ENCODE measurements around the gene CTDNEP1.

Gene CTDNEP1

GRCh38 chr17:7214300-7215135 is 37.0 kb downstream of the CTDNEP1 start:
- peak; percentile 99 for DNase-seq (ENCODE audit: extremely low read depth, insufficient read length)
- TF ChIP-seq, protein P1, sequence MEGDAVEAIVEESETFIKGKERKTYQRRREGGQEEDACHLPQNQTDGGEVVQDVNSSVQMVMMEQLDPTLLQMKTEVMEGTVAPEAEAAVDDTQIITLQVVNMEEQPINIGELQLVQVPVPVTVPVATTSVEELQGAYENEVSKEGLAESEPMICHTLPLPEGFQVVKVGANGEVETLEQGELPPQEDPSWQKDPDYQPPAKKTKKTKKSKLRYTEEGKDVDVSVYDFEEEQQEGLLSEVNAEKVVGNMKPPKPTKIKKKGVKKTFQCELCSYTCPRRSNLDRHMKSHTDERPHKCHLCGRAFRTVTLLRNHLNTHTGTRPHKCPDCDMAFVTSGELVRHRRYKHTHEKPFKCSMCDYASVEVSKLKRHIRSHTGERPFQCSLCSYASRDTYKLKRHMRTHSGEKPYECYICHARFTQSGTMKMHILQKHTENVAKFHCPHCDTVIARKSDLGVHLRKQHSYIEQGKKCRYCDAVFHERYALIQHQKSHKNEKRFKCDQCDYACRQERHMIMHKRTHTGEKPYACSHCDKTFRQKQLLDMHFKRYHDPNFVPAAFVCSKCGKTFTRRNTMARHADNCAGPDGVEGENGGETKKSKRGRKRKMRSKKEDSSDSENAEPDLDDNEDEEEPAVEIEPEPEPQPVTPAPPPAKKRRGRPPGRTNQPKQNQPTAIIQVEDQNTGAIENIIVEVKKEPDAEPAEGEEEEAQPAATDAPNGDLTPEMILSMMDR (IDR thresholded peaks at IDR 0.05; ENCODE audit: insufficient read depth, low read length, poor library complexity, severe bottlenecking), result peak; percentile 72

GRCh38 chr17:7213895-7214299 is 37.6 kb downstream of the CTDNEP1 start:
- no peak for DNase-seq (ENCODE audit: extremely low read depth, insufficient read length)
- Histone ChIP-seq H3K27me3 (replicated peaks; ENCODE audit: control insufficient read depth, insufficient read depth, low read length) (no peaks in the 10 kb centered on the region), H3K4me3 (replicated peaks; ENCODE audit: low read depth, low read length) (peak overlapping the region; percentile 57), H3K36me3 (ENCODE audit: control insufficient read depth, insufficient read depth, low read length) (no peaks in the 10 kb centered on the region)
- TF ChIP-seq, protein P1 (IDR thresholded peaks at IDR 0.05; ENCODE audit: insufficient read depth, low read length, poor library complexity, severe bottlenecking), result peak; percentile 56

More at GRCh38 chr17:7214300-7215135, 37.0 kb downstream of the CTDNEP1 start:
- Histone ChIP-seq H3K36me3 (ENCODE audit: control insufficient read depth, insufficient read depth, low read length) (no peaks in the 10 kb centered on the region), H3K4me3 (replicated peaks; ENCODE audit: low read depth, low read length) (peak overlapping the region; percentile 57), H3K27me3 (replicated peaks; ENCODE audit: control insufficient read depth, insufficient read depth, low read length) (no peaks in the 10 kb centered on the region)

GRCh38 chr17:7211491-7212273 is 39.9 kb downstream of the CTDNEP1 start:
- TF ChIP-seq, protein P1 (IDR thresholded peaks at IDR 0.05; ENCODE audit: insufficient read depth, low read length, poor library complexity, severe bottlenecking), result no peak
- DNase-seq (ENCODE audit: extremely low read depth, insufficient read length), result no peak
- no peaks in the 10 kb centered on the region for H3K27me3 ChIP-seq (replicated peaks; ENCODE audit: control insufficient read depth, insufficient read depth, low read length)
- H3K36me3 ChIP-seq (ENCODE audit: control insufficient read depth, insufficient read depth, low read length), result no peaks in the 10 kb centered on the region
- no peak overlapping the region for H3K4me3 ChIP-seq (replicated peaks; ENCODE audit: low read depth, low read length)

DNA sequence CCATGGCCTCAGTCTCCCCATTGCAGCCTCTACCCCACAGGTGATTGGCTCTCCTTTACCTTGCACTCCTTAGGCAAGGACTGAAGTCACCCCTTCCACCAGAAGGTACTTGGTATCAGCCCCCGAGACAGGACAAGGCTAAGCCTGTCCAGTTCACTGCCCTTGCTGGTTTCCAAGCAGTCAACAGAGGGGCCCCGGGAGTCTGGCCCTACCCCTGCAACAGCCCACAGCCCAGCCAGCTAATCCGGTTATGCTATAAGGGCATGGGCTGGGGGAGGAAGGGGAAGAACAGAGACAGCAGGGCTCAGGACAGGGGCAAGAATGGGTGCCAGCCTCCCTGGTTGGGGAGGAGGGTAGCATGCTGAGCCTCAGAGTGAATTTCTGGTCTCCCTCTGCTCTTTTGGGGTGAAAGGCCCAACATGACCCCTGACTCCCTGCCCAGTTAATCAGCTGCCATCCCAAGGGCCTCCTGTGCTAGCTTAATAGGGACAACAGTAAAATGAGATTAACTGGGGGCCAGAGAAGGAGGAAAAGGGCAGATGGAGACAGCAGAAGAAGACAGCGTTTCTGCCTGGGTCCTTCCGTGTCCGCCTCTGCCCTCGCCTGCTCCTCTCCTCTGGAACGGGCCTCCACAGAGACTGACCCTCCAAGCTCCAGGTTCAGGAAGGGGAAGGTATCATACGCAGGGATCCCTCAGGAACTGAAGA is 42.6 kb downstream of the CTDNEP1 start:
- DNase-seq (ENCODE audit: extremely low read depth, insufficient read length), result no peak
- Histone ChIP-seq H3K27me3 (replicated peaks; ENCODE audit: control insufficient read depth, insufficient read depth, low read length) (no peaks in the 10 kb centered on the region), H3K4me3 (replicated peaks; ENCODE audit: low read depth, low read length) (no peak overlapping the region), H3K36me3 (ENCODE audit: control insufficient read depth, insufficient read depth, low read length) (no peaks in the 10 kb centered on the region)
- TF ChIP-seq, protein P1 (IDR thresholded peaks at IDR 0.05; ENCODE audit: insufficient read depth, low read length, poor library complexity, severe bottlenecking), result no peak

- Histone ChIP-seq H3K4me3 (replicated peaks; ENCODE audit: low read depth, low read length) (no peak overlapping the region), H3K27me3 (replicated peaks; ENCODE audit: control insufficient read depth, insufficient read depth, low read length) (no peaks in the 10 kb centered on the region), H3K36me3 (ENCODE audit: control insufficient read depth, insufficient read depth, low read length) (no peaks in the 10 kb centered on the region)
- no peak for DNase-seq (ENCODE audit: extremely low read depth, insufficient read length)
- TF ChIP-seq, protein P1 (IDR thresholded peaks at IDR 0.05; ENCODE audit: insufficient read depth, low read length, poor library complexity, severe bottlenecking), result no peak
Observed at GRCh38 chr17:7208027-7208571, 43.4 kb downstream of the CTDNEP1 start.

Data from GM06990 (cell line).